Calu3 (cell line): ENCODE results near the gene TCF12. TPM values are rescaled to one million over a fixed set of nuclear protein-coding genes. Genes with fewer than 3 reads are reported as not detected.

Source experiments
- BruUV-seq: library from RNA; stranded (reverse); fragments of 400-500 nt; replicated peaks from 2 replicates; lab custom pipeline; 2021; lab: Mats Ljungman, UMichigan
- CTCF ChIA-PET: fragments of 300-600 bp; sonication (Branson Sonifier 250); formaldehyde crosslinking; loops from one replicate; lab custom pipeline; 2022; ENCODE audit warnings: antibody characterized with exemption; lab: Charles Lee
- DNase-seq: peaks from one replicate; pipeline ENCODE4 v3.0.0; 2022
- H3K27ac Mint-ChIP-seq: one replicate; pipeline ENCODE4 v1.8.0; 2022; ENCODE audit warnings: mixed read lengths; ENCODE audit not compliant: unreplicated experiment
- H3K27me3 Mint-ChIP-seq: one replicate; pipeline ENCODE4 v1.8.0; 2022; ENCODE audit warnings: mixed read lengths; ENCODE audit not compliant: unreplicated experiment
- H3K36me3 Mint-ChIP-seq: one replicate; pipeline ENCODE4 v1.8.0; 2022; ENCODE audit warnings: mild to moderate bottlenecking, moderate library complexity, mixed read lengths; ENCODE audit not compliant: insufficient read depth, unreplicated experiment
- H3K4me1 Mint-ChIP-seq: one replicate; pipeline ENCODE4 v1.8.0; 2022; ENCODE audit warnings: mild to moderate bottlenecking, low read depth, mixed read lengths; ENCODE audit not compliant: unreplicated experiment
- H3K4me3 Mint-ChIP-seq: one replicate; pipeline ENCODE4 v1.8.0; 2022; ENCODE audit warnings: mild to moderate bottlenecking, low read depth, moderate library complexity, mixed read lengths; ENCODE audit not compliant: unreplicated experiment
- H3K9me3 Mint-ChIP-seq: one replicate; pipeline ENCODE4 v1.8.0; 2022; ENCODE audit warnings: low read depth, mixed read lengths; ENCODE audit not compliant: unreplicated experiment
- CTCF ChIP-seq: fragments of 200-600 bp; IDR thresholded peaks from one replicate; pipeline ENCODE4 v1.8.0; 2022; ENCODE audit warnings: antibody characterized with exemption; ENCODE audit not compliant: unreplicated experiment
- intact Hi-C: fragments of 100-400 bp; cut with micrococcal nuclease; formaldehyde crosslinking; loops from one replicate; pipeline ENCODE4 v1.10.0; 2022; ENCODE audit not compliant: unreplicated experiment
- total RNA-seq: library from RNA; stranded (reverse); gene quantifications from 2 replicates; pipeline ENCODE4 v1.2.3, GENCODE V29; 2022

Gene TCF12
- total RNA-seq, 1 experiment from 2014 or later, result 127 TPM

DNA sequence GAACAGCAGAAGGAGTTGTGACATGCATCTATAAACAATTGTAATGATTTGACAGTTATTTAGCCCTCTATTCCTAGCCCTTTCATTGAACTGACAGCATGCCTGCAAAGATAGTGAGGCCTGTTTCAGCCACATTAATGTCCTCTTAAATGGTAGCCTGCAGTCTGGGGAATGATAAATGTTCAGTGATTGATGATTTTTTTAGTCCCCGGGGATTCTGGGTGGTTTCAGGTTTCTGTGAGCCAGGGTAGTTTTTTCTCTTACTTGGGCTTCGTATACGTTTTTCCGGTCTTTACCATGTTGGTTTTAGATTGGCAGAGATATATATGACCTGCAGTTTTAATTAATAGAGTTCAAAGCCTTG is 172.0 kb downstream of the TCF12 start:
- intact Hi-C loops, result no loop called here
- CTCF ChIA-PET, result no interaction called here

DNA sequence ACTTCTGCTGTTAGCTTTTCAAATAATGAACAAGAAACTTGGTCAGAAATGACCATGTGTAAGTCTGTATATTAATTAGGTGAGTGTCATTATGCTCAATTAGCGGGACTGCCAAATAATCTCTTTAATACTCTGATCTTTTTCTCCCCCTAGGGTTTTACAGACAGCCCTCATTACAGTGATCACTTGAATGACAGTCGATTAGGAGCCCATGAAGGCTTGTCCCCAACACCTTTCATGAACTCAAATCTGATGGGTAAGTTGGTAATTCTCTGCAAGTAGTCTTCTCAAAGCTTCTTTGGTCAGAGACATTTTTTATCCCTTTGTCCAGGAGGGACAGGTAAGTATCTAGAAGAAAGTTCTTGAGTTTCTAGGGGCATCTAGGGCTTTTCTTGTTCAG is 173.2 kb downstream of the TCF12 start:
- CTCF ChIA-PET, result no interaction called here
- intact Hi-C loops, result no loop called here
- no peak overlapping the region for H3K27ac Mint-ChIP-seq

More for the DNA sequence above, 172.0 kb downstream of the TCF12 start:
- Mint-ChIP-seq H3K9me3 (no peaks in the 10 kb centered on the region), H3K4me3 (no peak overlapping the region), H3K27me3 (no peaks in the 10 kb centered on the region), H3K36me3 (peaks cover 9% of the 10 kb centered on the region), H3K27ac (no peak overlapping the region), H3K4me1 (peaks cover 11% of the 10 kb centered on the region)
- no TSS peak for BruUV-seq
- TF ChIP-seq CTCF, result no peak
- no peak for DNase-seq

DNA sequence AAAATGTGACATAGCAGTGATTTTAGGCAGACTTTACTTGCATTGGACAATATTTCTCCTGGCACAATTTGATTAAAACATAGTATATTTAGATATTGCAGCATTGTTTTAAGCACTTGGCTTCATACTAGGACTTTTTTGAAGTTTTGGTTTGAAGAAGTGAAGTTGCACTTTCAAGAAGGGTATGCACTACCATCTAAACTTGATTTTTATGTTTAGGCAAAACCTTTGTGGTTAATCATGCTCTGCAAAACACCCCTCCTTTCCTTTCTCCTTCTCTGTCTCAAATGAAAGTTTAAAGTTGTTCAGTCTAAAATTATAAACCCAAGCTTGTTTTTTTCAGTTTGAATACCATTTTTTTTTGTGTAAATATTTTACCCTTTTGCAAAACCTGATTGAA is 173.8 kb downstream of the TCF12 start:
- H3K4me1 Mint-ChIP-seq, result peaks cover 8% of the 10 kb centered on the region
- no TSS peak for BruUV-seq
- CTCF ChIA-PET, result no interaction called here
- intact Hi-C loops, result no loop called here
- no peak overlapping the region for H3K27ac Mint-ChIP-seq
- no peak for DNase-seq
- no peaks in the 10 kb centered on the region for H3K9me3 Mint-ChIP-seq
- peaks cover 9% of the 10 kb centered on the region for H3K36me3 Mint-ChIP-seq
- no peak overlapping the region for H3K4me3 Mint-ChIP-seq
- no peak for TF ChIP-seq CTCF
- H3K27me3 Mint-ChIP-seq, result no peaks in the 10 kb centered on the region

More for the DNA sequence above, 173.2 kb downstream of the TCF12 start:
- peaks cover 9% of the 10 kb centered on the region for H3K36me3 Mint-ChIP-seq
- BruUV-seq, result no TSS peak
- H3K4me3 Mint-ChIP-seq, result no peak overlapping the region
- no peaks in the 10 kb centered on the region for H3K9me3 Mint-ChIP-seq
- H3K27me3 Mint-ChIP-seq, result no peaks in the 10 kb centered on the region
- no peak for TF ChIP-seq CTCF
- H3K4me1 Mint-ChIP-seq, result peaks cover 8% of the 10 kb centered on the region
- no peak for DNase-seq

- Mint-ChIP-seq H3K4me3 (no peak overlapping the region), H3K9me3 (no peaks in the 10 kb centered on the region), H3K27ac (no peak overlapping the region), H3K27me3 (no peaks in the 10 kb centered on the region), H3K4me1 (no peaks in the 10 kb centered on the region), H3K36me3 (peaks cover 9% of the 10 kb centered on the region)
- no TSS peak for BruUV-seq
- CTCF ChIA-PET, result interaction anchor here (0.6 to 0.9 kb wide), 2 partner anchors 9 to 245 kb away, joined by 3 read pairs; no protein-coding TSS in a partner anchor
- TF ChIP-seq CTCF, result no peak
- DNase-seq, result no peak
- intact Hi-C loops, result no loop called here
These were observed 176.1 kb downstream of the TCF12 start for GRCh38 chr15:57094321-57095257.
